Measurements from ENCODE around the gene RAD51D.
"Not testable (repeated sequence)": the region's sequence is repeated elsewhere in the genome, so short reads cannot be mapped to it uniquely, and the experiment has no call there.

The RAD51D gene

GRCh38 chr17:35119370-35120165 lies at the start of gene RAD51D:
RAD51D (minus strand) TSS chr17:35119860; CDS start chr17:35119613, 247 bp downstream.
- DNase-seq (ENCODE audit: extremely low read depth in 1 of 2, low read depth in 1 of 2): peak; percentile 61 to 63

DNA sequence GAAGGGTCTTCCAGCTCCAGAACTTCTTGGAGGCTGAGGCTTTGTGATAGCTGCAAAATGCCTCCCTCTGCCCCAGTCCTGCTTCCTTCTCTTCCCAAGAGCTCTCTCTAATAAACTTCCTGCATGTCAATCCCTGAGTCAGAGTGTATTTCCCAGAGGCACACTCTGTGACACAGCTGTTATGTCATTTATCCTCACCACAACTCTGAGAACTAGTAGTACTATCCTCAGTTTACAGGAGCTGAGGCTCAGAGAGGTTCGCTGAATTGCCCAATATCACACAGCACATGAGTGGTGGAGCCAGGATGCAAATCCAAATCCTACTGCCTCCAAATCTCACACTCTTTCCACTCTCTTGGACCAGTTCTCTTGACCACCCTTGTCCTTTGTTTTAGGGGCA lies 48.0 kb upstream of the RAD51D start:
- DNase-seq (ENCODE audit: extremely low read depth in 1 of 2, low read depth in 1 of 2): no peak

DNA sequence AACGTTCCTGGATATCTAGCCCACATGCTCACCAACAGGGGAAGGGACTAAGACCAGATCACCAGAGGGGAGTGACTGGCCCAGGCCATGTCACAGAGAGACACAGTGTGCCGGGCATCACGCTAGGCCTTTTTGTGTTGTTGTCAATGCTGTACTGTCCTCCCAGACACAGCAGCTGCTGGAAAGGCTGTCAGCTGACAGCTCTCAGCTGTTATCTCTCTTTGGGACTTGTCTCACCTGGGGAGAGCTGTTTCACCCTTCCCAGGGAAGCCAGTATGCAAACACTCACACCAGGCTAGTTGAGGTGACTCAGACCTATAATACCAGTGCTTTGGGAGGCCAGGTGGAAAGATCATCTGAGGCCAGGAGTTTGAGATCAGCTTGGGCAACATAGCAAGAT lies 47.4 kb upstream of the RAD51D start:
- DNase-seq (ENCODE audit: extremely low read depth in 1 of 2, low read depth in 1 of 2): no peak

DNA sequence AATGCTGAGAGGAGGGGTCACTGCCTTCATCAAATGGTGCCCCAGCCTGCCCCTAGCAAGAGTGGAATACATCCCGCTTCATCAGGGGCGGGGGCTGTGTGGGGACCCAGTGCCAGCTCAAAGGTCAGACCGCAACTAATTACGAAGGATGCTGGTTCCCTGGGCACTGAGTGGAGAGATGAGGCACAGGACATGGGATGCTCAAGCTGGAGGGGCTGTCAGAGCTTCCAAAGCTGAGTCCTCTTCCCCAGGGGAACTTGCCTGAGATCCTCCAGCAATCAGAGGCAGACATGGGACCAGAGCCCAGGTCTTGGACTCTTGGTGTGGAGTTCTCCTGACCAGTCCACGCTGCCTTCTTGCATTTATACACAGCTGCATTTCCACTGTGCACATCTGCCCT lies 46.9 kb upstream of the RAD51D start:
- DNase-seq (ENCODE audit: extremely low read depth in 1 of 2, low read depth in 1 of 2): no peak

GRCh38 chr17:35164716-35165115 lies 45.1 kb upstream of the RAD51D start:
- DNase-seq (ENCODE audit: extremely low read depth in 1 of 2, low read depth in 1 of 2): no peak

- no peak for DNase-seq (ENCODE audit: extremely low read depth in 1 of 2, low read depth in 1 of 2)
Observed at GRCh38 chr17:35163886-35164285, 44.2 kb upstream of the RAD51D start.

DNA sequence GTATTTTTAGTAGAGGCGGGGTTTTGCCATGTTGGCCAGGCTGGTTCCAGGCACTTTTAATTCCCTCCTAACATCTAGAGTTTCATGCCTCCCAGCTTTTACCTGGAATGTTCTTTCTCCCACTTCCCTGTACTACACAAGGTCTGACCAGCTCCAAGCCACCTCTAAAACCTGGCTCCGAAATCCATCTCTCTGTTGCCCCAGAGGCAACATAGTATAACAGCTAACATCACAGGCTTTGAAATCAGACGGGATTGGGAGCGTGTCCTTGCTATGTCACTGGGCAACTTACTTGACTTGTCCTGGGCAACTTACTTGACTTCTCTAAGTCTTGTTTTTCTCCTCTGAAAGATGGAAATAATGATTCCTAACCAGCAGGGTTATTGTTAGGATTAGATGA lies 43.1 kb upstream of the RAD51D start:
- no peak for DNase-seq (ENCODE audit: extremely low read depth in 1 of 2, low read depth in 1 of 2)

DNA sequence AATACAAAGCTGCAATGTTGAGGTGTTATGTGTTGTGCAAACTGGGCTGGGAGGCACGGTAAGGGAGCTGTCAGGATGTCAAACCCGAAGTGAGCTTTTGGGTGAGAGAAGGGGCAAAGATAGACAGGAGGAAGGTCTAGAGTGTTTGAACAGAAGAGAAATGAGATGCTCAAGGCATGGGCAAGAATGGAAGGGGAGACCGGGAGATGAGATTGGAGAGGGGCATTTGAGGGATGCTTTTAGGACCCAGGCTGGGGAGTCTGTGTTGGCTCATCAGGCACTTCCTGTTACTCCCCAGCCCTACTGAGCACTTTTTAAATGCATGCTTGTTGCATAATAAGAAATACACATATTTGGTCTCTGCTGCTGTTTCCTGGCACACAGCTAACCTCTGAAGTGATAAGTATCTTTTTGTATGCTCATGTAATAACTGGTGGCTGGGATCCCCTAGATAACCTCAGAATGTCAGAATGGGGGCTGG lies 41.7 kb upstream of the RAD51D start:
- DNase-seq (ENCODE audit: extremely low read depth in 1 of 2, low read depth in 1 of 2): no peak

- DNase-seq (ENCODE audit: extremely low read depth in 1 of 2, low read depth in 1 of 2): no peak
Observed at GRCh38 chr17:35160354-35161201, 40.9 kb upstream of the RAD51D start.

GRCh38 chr17:35159940-35160339 lies 40.3 kb upstream of the RAD51D start:
- DNase-seq (ENCODE audit: extremely low read depth in 1 of 2, low read depth in 1 of 2): no peak

DNA sequence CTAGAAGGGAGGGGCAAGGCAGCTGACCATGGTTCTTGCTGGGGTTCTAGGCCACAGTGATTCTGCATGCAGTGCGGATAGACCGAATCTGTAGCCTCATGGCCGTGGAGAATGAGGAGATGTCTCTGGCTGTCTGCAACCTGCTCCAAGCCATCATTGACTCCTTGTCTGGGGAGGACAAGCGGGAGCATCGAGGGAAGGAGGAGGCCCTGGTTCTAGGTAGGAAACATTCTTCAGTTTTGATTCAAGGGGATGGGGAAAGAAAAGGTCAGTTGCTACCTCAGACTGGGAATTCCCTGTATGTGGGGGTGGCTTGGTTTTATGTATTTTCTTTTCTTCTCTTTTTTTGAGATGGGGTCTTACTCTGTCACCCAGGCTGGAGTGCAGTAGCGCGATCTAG lies 35.6 kb upstream of the RAD51D start:
- no peak for DNase-seq (ENCODE audit: extremely low read depth in 1 of 2, low read depth in 1 of 2)

GRCh38 chr17:35154196-35155165 lies 34.8 kb upstream of the RAD51D start:
- DNase-seq (ENCODE audit: extremely low read depth in 1 of 2, low read depth in 1 of 2): no peak

GRCh38 chr17:35152421-35153140 lies 32.9 kb upstream of the RAD51D start:
- no peak for DNase-seq (ENCODE audit: extremely low read depth in 1 of 2, low read depth in 1 of 2)

GRCh38 chr17:35151080-35151479 lies 31.4 kb upstream of the RAD51D start:
- not testable (repeated sequence) for DNase-seq (ENCODE audit: extremely low read depth in 1 of 2, low read depth in 1 of 2)

DNA sequence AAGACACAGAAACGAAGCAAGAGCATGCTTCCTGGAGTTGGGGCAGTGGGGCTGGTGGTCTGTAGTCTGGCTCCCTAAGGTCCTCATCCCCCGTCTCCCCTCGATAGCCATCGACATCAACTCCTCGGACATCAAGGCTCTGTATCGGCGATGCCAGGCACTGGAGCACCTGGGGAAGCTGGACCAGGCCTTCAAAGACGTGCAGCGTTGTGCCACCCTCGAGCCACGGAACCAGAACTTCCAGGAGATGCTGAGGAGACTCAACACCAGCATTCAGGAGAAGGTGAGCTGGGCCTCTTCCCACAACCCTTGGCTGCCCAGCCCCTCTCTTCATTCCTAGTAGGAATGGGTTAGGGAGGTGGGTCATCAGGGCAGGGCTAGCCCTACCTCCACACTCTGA lies 30.3 kb upstream of the RAD51D start:
- no peak for DNase-seq (ENCODE audit: extremely low read depth in 1 of 2, low read depth in 1 of 2)

GRCh38 chr17:35148144-35148543 lies 28.5 kb upstream of the RAD51D start:
- DNase-seq (ENCODE audit: extremely low read depth in 1 of 2, low read depth in 1 of 2): no peak

- DNase-seq (ENCODE audit: extremely low read depth in 1 of 2, low read depth in 1 of 2): no peak
Observed at GRCh38 chr17:35147375-35147905, 27.8 kb upstream of the RAD51D start, which contains the start of gene UNC45B. UNC45B (plus strand) TSS chr17:35147817; CDS start chr17:35148264, 447 bp downstream.

- no peak for DNase-seq (ENCODE audit: extremely low read depth in 1 of 2, low read depth in 1 of 2)
Observed at GRCh38 chr17:35146214-35146833, 26.7 kb upstream of the RAD51D start.

GRCh38 chr17:35144840-35145239 lies 25.2 kb upstream of the RAD51D start:
- no peak for DNase-seq (ENCODE audit: extremely low read depth in 1 of 2, low read depth in 1 of 2)

Measured in stimulated activated CD8-positive, alpha-beta memory T cell treated with anti-CD3 and anti-CD28 coated beads, Interleukin-7, amount 100 ng/mL, for 48 hours (primary cell).